Measurements from ENCODE around the gene SEMA6B.

Gene SEMA6B

DNA sequence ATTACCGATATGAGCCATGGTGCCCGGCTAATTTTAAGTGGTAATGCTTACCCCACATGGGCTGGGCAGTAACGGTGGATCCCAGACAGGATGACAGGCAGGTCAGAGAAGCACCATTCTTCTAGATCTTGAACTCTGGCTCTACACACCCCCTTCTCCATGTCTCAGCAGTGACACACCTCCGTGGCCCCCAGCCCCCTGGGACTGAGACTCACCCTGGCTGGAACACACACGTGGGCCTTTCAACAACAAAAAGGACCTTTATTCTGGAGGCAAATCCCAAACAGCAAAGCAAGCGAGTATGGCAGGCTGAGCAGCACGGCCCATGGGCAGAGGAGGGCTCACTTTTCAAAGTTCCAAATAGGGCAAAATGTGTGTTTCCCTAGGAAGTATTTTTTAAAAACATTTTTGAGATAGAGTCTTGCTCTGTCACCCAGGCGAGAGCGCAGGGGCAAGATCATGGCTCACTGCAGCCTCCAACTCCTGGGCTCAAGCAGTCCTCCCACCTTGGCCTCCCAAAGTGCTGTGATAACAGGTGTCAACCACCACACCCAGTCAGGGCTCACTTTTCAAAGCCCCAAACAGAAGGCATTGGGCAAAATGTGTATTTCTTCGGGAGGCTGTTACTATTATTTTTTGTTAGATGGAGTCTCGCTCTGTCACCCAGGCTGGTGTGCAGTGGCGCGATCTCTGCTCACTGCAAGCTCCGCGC lies 37.0 kb downstream of the SEMA6B start:
- no peak for DNase-seq

GRCh38 chr19:4521888-4522242 lies 37.6 kb downstream of the SEMA6B start:
- no peak for DNase-seq

DNA sequence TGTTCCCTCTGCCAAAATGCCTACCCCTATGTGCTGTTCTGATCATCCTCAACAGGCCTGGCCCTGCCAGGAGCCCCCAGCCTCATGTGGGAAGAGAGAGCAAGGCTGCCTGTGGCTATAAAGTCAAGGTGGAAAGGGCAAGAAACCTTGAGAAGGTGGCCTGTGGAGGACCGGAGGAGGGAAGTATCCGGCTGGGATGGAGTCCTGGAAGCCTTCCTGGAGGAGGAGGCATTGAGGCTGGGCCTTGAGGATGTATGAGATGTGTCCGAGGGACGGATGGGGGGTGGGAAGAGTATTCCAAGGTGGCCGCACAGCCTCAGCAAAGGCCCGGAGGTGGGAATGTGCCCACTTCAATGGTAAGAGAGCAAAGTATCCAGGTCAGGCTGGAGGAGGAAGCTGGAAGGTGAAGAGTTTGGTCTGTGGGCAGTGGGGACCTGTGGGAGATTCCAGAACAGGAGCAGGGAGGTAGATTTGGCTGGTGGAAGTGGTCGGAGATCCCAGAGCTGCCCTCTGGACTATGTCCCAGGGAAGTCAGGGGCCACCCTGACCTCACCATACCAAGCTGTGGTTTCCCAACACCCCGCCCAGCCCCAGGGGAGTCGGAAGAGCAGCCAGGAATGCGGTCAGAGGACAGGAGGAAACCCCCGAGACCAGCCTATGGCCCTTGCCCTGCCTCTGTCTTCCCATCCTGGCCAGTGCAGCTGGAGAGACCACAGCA lies 38.2 kb downstream of the SEMA6B start:
- no peak for DNase-seq

DNA sequence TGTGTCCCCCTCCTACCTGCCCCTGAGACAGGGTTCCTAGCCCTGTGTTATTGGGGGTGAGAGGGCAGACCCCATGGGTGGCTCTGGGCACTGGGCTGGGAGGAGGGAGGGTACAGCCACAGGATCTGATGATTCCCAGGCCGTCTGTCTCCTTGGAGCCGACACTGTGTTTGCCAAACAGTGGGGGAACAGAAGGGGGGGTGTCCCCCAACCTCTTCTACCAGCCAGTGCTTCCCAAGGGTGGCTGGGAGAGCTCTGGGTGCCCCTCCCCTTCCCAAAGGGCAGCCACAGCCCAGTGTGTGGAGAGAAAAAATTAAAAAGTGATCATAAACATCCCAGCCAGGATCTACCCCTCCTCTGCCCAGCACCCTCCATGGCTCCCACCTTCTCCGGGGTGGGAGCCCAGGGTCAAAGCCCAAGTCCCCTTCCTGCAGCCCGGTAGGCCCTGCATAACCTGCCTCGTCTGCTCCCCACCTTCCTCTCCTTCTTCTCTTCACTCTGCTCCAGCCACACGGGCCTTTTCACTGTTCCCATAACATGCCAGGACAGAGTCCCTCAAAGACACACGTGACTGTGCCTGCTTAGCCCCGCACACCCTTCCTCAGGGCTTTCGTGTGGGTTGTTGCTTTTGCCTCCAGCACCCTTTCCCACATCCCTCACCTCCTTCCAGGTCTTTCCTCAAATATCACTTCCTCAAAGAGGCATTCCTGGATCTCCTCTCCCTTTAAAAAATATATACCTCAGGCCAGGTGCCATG lies 39.8 kb downstream of the SEMA6B start:
- DNase-seq = no peak

DNA sequence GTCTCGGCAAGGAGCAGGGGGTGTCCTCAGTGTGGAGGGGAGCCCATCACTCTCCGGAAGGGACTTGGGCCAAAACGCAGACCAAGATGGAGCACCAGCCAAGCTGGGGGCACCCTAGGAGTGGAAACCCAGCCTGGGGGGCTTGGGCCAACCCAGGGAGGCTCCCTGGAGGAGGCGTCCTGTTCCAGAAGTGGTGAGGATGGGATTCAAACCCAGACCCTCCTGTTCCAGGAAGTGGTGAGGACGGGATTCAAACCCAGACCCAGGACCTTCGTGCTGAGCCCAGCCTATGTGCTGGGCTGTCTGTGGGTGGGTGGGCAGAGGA lies 40.4 kb downstream of the SEMA6B start:
- DNase-seq = no peak

- DNase-seq = no peak
These were observed 40.9 kb downstream of the SEMA6B start, which contains the start of gene PLIN4 for GRCh38 chr19:4518345-4519171. Gene PLIN4, minus strand, starts transcription at chr19:4518486. Its CDS starts 214 bp downstream, at chr19:4518272.

- DNase-seq = no peak
These were observed 41.9 kb downstream of the SEMA6B start for GRCh38 chr19:4517451-4518057.

GRCh38 chr19:4516939-4517300 lies 42.6 kb downstream of the SEMA6B start:
- no peak for DNase-seq

GRCh38 chr19:4516199-4516938 lies 43.1 kb downstream of the SEMA6B start:
- no peak for DNase-seq

GRCh38 chr19:4515732-4516131 lies 43.8 kb downstream of the SEMA6B start:
- no peak for DNase-seq

GRCh38 chr19:4513248-4513647 lies 46.2 kb downstream of the SEMA6B start:
- DNase-seq = no peak

- no peak for DNase-seq
These were observed 47.4 kb downstream of the SEMA6B start for GRCh38 chr19:4512070-4512469.

DNA sequence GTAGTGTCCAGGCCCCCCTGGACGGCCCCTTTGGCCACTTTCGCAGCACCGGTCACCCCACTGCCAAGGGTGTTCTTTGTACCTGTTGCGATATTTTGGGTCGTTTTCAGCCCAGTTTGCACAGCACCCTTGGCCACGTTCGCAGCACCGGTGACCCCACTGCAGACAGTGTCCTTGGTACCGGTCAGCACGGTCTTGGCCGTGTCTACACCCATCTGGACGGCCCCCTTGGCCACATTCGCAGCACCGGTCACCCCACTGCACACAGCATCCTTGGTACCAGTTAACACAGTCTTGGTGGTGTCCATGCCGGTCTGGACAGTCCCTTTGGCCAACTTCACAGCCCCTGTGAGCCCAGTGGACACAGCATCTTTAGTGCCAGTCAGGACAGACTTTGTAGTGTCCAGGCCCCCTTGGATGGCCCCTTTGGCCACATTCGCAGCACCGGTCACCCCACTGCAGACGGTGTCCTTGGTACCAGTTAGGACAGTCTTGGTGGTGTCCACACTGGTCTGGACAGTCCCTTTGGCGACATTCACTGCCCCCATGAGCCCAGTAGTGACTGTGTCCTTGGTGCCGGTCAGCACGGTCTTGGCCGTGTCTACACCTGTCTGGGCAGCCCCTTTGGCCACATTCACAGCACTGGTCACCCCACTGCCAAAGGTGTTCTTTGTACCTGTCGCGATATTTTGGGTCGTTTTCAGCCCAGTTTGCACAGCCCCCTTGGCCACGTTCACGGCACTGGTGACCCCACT lies 48.0 kb downstream of the SEMA6B start:
- DNase-seq = no peak

DNA sequence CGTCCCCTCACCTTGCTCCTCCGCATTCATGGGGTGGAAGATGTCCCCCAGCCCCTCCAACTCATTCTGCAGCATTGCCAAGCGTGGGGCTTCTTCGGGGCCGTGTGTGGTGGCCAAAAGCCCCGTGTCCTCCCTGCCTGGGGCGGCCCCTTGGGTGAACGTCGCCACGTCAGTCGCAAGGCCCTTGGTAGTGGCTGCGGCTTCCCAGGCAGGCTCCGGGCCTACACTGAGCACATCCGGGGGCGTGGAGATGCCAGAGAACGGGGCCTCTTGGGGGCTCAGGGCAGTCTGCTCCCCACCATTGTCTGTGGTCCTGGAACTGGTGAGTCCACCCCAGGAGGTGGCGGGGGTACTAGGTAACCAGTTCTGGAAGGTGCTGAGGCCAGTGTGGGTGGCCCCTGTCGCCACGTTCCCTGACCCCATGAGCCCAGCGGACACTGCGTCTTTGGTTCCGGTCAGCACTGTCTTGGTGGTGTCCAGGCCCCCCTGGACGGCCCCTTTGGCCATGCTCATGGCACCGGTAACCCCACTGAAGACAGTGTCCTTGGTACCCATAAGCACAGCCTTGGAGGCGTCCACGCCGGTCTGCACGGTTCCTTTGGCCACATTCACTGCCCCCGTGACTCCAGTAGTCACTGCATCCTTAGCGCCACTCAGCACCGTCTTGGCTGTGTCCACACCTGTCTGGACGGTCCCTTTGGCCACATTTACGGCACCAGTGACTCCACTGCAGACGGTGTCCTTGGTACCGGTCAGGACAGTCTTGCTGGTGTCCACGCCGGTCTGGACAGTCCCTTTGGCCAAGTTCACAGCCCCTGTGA lies 48.8 kb downstream of the SEMA6B start:
- no peak for DNase-seq

DNA sequence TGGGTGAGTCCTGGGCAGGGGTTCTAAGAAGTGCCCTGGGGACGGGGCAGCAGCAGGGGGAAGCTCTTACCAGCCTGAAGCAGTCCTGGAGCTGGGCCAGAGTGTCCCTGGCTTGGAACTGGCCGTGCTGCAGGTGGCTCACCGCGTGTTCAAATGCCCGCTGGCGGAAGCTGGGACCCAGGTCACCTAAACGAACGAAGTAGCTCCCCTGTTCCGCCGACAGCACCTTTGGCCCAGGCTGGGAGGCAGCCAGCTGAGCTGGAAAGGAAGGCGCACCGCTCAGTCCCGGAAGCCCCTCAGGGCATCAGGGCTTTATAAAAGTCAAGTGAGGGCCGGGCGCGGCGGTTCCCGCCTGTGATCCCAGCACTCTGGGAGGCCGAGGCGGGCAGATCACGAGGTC lies 50.8 kb downstream of the SEMA6B start:
- no peak for DNase-seq

DNA sequence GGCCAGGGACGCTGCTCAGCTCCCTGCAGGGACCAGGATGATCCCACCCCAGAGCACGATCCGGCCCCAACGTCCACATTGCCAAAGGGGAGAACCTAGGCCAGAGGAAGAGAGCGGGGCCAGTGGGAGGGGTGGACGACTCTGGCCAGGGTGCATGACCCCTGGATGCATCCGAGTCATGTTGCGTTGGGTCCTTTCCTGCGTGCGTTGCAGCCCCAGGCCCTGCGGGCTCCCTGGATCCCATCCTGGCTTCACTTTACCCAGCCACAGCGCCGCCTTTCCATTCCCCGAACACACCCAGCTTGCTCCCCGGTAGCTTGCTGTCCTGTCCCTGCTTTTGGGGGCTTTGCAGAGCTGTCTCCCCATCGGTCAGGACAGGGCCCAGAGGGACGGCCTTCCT lies 51.7 kb downstream of the SEMA6B start:
- DNase-seq = no peak

DNA sequence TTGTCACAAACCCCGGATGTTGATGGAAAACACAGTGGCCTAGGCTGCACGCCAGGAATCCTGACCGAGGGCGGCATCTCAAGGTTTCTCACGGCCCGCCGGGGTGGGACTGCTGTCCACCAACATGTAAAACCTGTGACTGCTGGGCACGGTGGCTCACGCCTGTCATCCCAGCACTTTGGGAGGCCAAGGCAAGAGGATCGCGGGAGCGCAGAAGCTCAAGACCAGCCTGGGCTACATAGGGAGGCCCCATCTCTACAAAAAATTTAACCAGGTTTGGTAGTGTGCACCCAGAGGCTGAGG lies 52.4 kb downstream of the SEMA6B start:
- DNase-seq = no peak

DNA sequence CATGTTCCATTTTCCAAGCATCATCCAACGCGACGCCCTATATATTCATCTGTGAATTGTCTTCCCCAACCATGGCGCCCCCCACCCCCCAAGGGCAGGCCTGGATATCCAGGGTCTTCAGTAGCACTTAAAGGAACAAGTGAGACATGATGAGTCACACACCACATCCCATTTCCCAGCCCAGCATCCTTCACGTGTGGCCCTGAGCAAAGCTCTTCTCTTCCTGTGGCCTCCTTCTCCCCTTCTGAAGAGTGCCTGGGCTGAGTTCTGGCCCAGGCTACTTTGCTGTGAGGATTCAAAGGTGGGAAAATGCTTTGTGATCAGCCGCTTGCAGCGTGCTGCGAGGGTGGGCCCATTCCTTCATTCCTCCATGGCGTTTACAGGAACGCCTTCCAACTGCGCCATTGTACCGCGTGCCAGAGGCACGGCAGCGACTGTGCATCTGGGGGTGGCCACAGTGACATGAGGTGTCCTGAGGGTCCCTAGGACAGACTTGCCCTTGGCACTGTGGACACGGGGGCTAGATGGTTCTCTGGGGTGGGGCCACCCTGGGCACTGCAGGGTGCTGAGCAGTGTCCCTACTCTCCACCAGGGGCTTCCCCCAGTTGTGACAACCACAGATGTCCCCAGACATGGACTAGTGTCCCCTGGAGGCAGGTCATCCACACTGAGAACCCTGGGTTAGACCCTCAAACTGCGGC lies 52.9 kb downstream of the SEMA6B start:
- DNase-seq = no peak

GRCh38 chr19:4505570-4506448 lies 53.7 kb downstream of the SEMA6B start:
- DNase-seq = no peak

Measured in CD4-positive, alpha-beta T cell treated with Interleukin-1 beta for 1 hour (primary cell).